Measurements from ENCODE around the gene OSBPL8. TPM values are rescaled to one million over a fixed set of nuclear protein-coding genes. Genes with fewer than 3 reads are reported as not detected.

Gene OSBPL8
- total RNA-seq, 3 donors from 2014 or later (not counting 1 experiment from before 2014, with no cell fraction given): 133 to 154 (median 138) TPM

DNA sequence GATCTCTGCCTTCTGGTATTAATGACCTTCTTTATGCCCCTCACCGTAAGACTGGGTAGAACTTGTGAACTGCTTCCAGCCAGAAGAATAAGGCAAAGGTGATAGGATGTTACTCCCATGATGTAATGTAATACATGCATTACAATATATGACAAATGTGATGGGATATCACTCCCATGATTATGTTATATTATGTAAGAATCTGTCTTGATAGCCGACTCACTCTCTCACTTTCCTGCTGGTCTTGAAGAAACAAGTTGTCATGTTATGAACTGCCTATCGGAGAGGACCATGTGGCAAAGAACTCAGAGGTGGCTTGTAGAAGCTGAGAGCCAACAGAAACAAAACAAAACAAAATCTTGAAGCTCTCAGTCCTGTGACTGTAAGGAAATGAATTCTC lies 30.6 kb upstream of the OSBPL8 start:
- Mint-ChIP-seq H3K36me3 (no peaks in the 10 kb centered on the region), H3K9me3 (no peaks in the 10 kb centered on the region), H3K4me1 (peaks cover 12 to 30% of the 10 kb centered on the region in 2 donors), H3K4me3 (no peak overlapping the region), H3K27me3 (ENCODE audit: low read depth in 2 of 2) (no peaks in the 10 kb centered on the region), H3K27ac (peak overlapping the region in 1 of 2 donors; percentile 81)
- no peak for DNase-seq
- Histone ChIP-seq H3K27me3 (ENCODE audit: control insufficient read depth, insufficient read depth, low read length) (no peaks in the 10 kb centered on the region), H3K36me3 (ENCODE audit: control insufficient read depth, insufficient read depth, low read length) (no peaks in the 10 kb centered on the region), H3K4me1 (ENCODE audit: control insufficient read depth, insufficient read depth, low read length) (peaks cover 7% of the 10 kb centered on the region), H3K4me3 (ENCODE audit: low read length) (no peak overlapping the region), H3K27ac (ENCODE audit: low read length) (no peak overlapping the region), H3K9me3 (ENCODE audit: control insufficient read depth, insufficient read depth, low read length) (no peaks in the 10 kb centered on the region)
- TF ChIP-seq, protein P1, sequence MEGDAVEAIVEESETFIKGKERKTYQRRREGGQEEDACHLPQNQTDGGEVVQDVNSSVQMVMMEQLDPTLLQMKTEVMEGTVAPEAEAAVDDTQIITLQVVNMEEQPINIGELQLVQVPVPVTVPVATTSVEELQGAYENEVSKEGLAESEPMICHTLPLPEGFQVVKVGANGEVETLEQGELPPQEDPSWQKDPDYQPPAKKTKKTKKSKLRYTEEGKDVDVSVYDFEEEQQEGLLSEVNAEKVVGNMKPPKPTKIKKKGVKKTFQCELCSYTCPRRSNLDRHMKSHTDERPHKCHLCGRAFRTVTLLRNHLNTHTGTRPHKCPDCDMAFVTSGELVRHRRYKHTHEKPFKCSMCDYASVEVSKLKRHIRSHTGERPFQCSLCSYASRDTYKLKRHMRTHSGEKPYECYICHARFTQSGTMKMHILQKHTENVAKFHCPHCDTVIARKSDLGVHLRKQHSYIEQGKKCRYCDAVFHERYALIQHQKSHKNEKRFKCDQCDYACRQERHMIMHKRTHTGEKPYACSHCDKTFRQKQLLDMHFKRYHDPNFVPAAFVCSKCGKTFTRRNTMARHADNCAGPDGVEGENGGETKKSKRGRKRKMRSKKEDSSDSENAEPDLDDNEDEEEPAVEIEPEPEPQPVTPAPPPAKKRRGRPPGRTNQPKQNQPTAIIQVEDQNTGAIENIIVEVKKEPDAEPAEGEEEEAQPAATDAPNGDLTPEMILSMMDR (IDR thresholded peaks at IDR 0.05): no peak
- ATAC-seq: no peak
- intact Hi-C loops (cut with micrococcal nuclease): no loop called here
- 95% methylated on average over 3 of the region's 3 CpGs for WGBS (ENCODE audit: insufficient coverage)

DNA sequence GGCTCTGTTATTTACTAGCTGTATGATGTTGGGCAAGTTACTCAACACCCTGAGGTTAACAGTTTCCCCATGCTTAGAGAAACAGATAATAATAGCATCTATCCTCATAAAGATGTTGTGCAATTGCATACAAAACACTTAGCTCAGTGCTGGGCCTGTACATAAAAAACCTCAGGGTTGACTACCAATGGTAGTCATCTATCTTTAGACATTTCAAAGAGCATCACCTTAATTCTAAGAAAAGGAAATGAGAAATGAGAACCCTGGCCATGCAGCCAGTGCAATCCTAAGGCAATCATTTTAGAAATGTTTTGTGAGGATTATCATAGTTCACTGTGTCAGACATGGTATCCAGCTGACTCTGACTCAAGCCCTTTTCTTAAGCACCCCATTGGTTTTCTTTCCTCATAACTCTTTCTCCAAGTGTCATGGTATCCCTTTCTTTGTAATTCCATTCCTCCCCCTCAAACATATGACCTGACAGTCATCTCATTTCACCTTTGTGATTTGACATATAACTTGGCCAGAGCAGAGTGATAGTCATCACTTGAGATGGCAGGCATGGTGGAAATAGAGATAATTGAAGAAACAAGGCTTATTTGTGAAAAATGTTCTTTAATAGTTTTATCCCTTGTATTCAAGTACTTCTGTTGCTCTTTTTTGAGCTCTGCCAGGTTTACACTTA lies 29.5 kb upstream of the OSBPL8 start:
- Mint-ChIP-seq H3K9me3 (no peaks in the 10 kb centered on the region), H3K27me3 (ENCODE audit: low read depth in 2 of 2) (no peaks in the 10 kb centered on the region), H3K4me3 (no peak overlapping the region), H3K4me1 (peaks cover 12 to 30% of the 10 kb centered on the region in 2 donors), H3K27ac (peak overlapping the region; percentile 45 to 81), H3K36me3 (no peaks in the 10 kb centered on the region)
- TF ChIP-seq, protein P1 (IDR thresholded peaks at IDR 0.05): no peak
- Histone ChIP-seq H3K27me3 (ENCODE audit: control insufficient read depth, insufficient read depth, low read length) (no peaks in the 10 kb centered on the region), H3K4me3 (ENCODE audit: low read length) (no peak overlapping the region), H3K27ac (ENCODE audit: low read length) (peak overlapping the region; percentile 39), H3K9me3 (ENCODE audit: control insufficient read depth, insufficient read depth, low read length) (no peaks in the 10 kb centered on the region), H3K36me3 (ENCODE audit: control insufficient read depth, insufficient read depth, low read length) (no peaks in the 10 kb centered on the region), H3K4me1 (ENCODE audit: control insufficient read depth, insufficient read depth, low read length) (peaks cover 7% of the 10 kb centered on the region)
- ATAC-seq (peak; percentile 85 to 89 (median 87)), DNase-seq (no peak)
- intact Hi-C loops (cut with micrococcal nuclease): loop anchor here (2.0 to 5.0 kb wide), 2 partner anchors 30 to 117 kb away; partner anchors contain the start of gene OSBPL8

DNA sequence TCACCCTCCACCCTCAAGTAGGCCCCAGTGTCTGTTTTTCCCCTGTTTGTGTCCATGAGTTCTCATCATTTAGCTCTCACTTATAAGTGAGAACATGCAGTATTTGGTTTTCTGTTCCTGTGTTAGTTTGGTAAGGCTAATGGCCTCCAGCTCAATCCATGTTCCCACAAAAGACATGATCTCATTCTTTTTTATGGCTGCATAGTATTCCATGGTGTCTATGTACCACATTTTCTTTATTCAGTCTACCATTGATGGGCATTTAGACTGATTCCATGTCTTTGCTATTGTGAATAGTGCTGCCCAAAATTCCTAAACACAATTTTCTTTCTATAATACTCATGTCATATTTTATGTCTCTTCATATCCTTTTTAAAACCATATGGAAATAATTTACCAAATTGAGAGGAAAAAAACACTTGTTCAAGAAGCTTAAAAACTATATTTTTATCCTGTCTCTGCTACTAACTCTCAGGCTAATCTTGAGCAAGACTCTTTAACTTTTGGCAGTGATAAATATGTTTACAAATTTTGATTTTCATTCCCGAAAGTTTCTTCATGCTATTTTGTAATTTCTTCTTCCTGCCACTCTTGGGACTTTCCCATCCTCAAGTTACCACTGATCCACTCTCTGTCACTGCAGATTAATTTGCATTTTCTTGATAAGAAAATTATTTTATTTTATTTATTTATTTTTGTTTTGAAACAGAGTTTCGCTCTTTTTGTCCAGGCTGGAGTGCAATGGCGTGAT lies 28.0 kb upstream of the OSBPL8 start:
- TF ChIP-seq, protein P1 (IDR thresholded peaks at IDR 0.05): no peak
- peak overlapping the region in 1 of 2 donors; percentile 59 for H3K27ac Mint-ChIP-seq
- ATAC-seq (no peak), DNase-seq (no peak)
- peaks cover 12 to 30% of the 10 kb centered on the region in 2 donors for H3K4me1 Mint-ChIP-seq
- Histone ChIP-seq H3K4me3 (ENCODE audit: low read length) (no peak overlapping the region), H3K9me3 (ENCODE audit: control insufficient read depth, insufficient read depth, low read length) (no peaks in the 10 kb centered on the region), H3K27ac (ENCODE audit: low read length) (no peak overlapping the region), H3K27me3 (ENCODE audit: control insufficient read depth, insufficient read depth, low read length) (no peaks in the 10 kb centered on the region), H3K4me1 (ENCODE audit: control insufficient read depth, insufficient read depth, low read length) (peaks cover 7% of the 10 kb centered on the region), H3K36me3 (ENCODE audit: control insufficient read depth, insufficient read depth, low read length) (no peaks in the 10 kb centered on the region)
- no peaks in the 10 kb centered on the region for H3K36me3 Mint-ChIP-seq
- no peaks in the 10 kb centered on the region for H3K27me3 Mint-ChIP-seq (ENCODE audit: low read depth in 2 of 2)
- WGBS (ENCODE audit: insufficient coverage): 83% methylated on average over 3 of the region's 3 CpGs
- H3K9me3 Mint-ChIP-seq: no peaks in the 10 kb centered on the region
- intact Hi-C loops (cut with micrococcal nuclease): loop anchor here (2.0 to 5.0 kb wide), 4 partner anchors 29 to 503 kb away; partner anchors contain the start of genes BBS10, NAP1L1 and OSBPL8
- H3K4me3 Mint-ChIP-seq: no peak overlapping the region

Data from natural killer cell (primary cell).